GM12801 (cell line): Measurements from ENCODE around the gene TPM1.

Experiments
- CTCF ChIP-seq: IDR thresholded peaks from one replicate; pipeline ENCODE4 v1.5.1; 2011; ENCODE audit warnings: control low read depth; ENCODE audit not compliant: insufficient read length; ENCODE audit errors: extremely low read depth

The TPM1 gene

GRCh38 chr15:63067976-63068743 is 25.6 kb downstream of the TPM1 start:
- TF ChIP-seq CTCF = no peak

- TF ChIP-seq CTCF = no peak
Observed at GRCh38 chr15:63069616-63070090, 27.1 kb downstream of the TPM1 start.

- no peak for TF ChIP-seq CTCF
Observed at GRCh38 chr15:63070681-63071129, 28.2 kb downstream of the TPM1 start.

GRCh38 chr15:63071288-63071909 is 28.9 kb downstream of the TPM1 start:
- no peak for TF ChIP-seq CTCF

GRCh38 chr15:63072023-63072650 is 29.6 kb downstream of the TPM1 start:
- no peak for TF ChIP-seq CTCF

GRCh38 chr15:63072809-63073277 is 30.3 kb downstream of the TPM1 start:
- no peak for TF ChIP-seq CTCF

- TF ChIP-seq CTCF = no peak
Observed at GRCh38 chr15:63073497-63074172, 31.1 kb downstream of the TPM1 start.
